ENCODE measurements around the gene RNF167.
"Not testable (repeated sequence)": the region's sequence is repeated elsewhere in the genome, so short reads cannot be mapped to it uniquely, and the experiment has no call there.

Gene RNF167

DNA sequence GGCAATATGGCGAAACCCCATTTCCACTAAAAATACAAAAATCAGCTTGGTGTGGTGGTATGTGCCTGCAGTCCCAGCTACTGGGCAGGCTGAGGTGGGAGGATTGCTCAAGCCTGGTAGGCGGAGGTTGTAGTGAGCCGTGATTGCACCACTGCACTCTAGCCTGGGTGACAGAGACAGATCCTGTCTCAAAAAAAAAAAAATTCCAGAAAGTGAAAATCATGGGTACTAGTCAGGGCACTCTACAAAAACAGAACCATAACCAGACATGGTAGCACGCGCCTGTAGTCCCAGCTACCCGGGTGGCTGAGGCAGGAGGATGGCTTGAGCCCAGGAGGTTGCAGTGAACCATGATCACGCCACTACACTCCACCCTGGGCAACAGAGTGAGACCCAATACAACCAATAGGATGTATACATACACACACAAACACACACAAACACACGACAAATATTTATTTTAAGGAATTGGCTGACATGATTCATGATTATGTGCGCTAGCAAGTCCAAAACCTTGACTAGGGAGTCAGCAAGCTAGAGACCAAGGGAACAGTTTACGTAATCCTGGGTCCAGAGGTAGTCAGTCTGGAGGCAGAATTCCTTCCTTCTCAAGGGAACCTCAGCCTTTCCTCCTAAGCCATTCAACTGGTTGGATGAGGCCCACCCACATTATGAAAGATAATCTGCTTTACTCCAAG lies 19.6 kb upstream of the RNF167 start:
- no peak overlapping the region for H3K4me3 Mint-ChIP-seq
- no peaks in the 10 kb centered on the region for H3K9me3 Mint-ChIP-seq
- peak overlapping the region; percentile 67 for H3K27ac Mint-ChIP-seq
- no peaks in the 10 kb centered on the region for H3K36me3 Mint-ChIP-seq (ENCODE audit: low read depth)
- H3K4me1 Mint-ChIP-seq (ENCODE audit: low read depth) = peaks cover 18% of the 10 kb centered on the region
- no peaks in the 10 kb centered on the region for H3K27me3 Mint-ChIP-seq
- intact Hi-C loops (cut with micrococcal nuclease) = no loop called here

DNA sequence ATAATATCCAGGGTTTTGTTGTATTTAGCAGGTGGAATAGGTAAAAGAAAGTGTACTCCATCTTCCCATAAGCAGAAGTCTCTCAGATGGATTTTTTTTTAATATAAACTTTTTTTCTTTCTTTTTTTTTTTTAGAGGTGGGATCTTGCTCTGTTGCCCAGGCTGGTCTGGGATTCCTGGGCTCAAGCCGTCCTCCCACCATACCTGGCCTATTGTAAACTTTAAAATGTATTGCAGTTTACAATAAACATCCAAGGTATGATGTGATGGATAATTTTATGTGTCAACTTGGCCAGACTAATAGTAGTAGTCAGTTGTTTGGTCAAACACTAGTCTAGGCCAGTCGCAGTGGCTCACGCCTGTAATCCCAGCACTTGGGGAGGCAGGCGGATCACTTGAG lies 18.7 kb upstream of the RNF167 start:
- H3K4me1 Mint-ChIP-seq (ENCODE audit: low read depth) = peaks cover 20% of the 10 kb centered on the region
- peak overlapping the region; percentile 67 for H3K27ac Mint-ChIP-seq
- H3K36me3 Mint-ChIP-seq (ENCODE audit: low read depth) = no peaks in the 10 kb centered on the region
- H3K27me3 Mint-ChIP-seq = no peaks in the 10 kb centered on the region
- H3K4me3 Mint-ChIP-seq = no peak overlapping the region
- intact Hi-C loops (cut with micrococcal nuclease) = no loop called here
- H3K9me3 Mint-ChIP-seq = no peaks in the 10 kb centered on the region

DNA sequence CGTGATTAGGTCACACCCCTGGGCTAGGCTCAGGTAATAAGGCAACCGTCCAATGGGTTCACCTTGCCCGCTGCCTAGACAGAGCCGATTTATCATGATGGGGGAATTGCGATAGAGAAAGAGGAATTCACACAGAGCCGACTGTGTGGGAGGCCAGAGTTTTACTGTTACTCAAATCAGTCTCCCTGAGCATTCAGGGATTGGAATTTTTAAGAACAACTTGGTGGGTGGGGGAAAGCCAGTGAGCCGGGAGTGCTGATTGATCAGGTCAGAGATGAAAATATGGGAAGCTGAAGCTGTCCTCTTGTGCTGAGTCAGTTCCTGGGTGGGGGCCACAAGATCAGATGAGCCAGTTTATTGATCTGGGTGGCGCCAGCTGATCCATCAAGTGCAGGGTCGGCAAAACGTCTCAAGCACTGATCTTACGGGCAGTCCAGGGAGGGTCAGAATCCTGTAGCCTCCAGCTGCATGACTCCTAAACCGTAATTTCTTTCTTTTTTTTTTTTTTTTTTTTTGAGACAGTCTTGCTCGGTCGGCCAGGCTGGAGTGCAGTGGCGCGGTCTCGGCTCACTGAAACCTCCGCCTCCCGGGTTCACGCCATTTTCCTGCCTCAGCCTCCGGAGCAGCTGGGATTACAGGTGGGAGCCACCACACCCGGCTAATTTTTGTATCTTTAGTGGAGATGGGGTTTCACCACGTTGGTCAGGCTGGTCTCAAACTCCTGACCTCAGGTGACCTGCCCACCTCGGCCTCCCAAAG lies 13.3 kb upstream of the RNF167 start:
- H3K36me3 Mint-ChIP-seq (ENCODE audit: low read depth) = peaks cover 28% of the 10 kb centered on the region
- H3K9me3 Mint-ChIP-seq; H3K4me3 Mint-ChIP-seq; intact Hi-C loops (cut with micrococcal nuclease); H3K27me3 Mint-ChIP-seq: not testable (repeated sequence)
- peak overlapping the region; percentile 56 for H3K27ac Mint-ChIP-seq
- peaks cover 30% of the 10 kb centered on the region for H3K4me1 Mint-ChIP-seq (ENCODE audit: low read depth)

DNA sequence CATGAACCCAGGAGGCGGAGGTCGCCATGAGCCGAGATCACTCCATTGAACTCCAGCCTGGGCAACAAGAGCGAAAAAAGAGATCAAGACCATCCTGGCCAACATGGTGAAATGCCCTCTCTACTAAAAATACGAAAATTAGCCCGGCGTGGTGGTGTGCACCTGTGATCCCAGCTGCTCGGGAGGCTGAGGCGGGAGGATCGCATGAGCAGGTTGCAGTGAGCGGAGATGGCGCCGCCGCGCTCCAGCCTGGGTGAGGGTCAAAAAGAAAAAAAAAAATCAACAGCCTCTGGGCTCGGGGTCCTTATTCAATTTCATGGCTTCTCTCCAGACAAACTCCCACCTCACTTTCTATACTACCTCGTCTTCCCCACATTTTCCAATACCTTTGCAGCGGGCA lies 11.2 kb upstream of the RNF167 start:
- H3K4me3 Mint-ChIP-seq = no peak overlapping the region
- no peak overlapping the region for H3K27ac Mint-ChIP-seq
- H3K36me3 Mint-ChIP-seq (ENCODE audit: low read depth) = peaks cover 34% of the 10 kb centered on the region
- H3K27me3 Mint-ChIP-seq = peaks cover 14% of the 10 kb centered on the region
- intact Hi-C loops (cut with micrococcal nuclease) = no loop called here
- no peaks in the 10 kb centered on the region for H3K9me3 Mint-ChIP-seq
- peaks cover 51% of the 10 kb centered on the region for H3K4me1 Mint-ChIP-seq (ENCODE audit: low read depth)

DNA sequence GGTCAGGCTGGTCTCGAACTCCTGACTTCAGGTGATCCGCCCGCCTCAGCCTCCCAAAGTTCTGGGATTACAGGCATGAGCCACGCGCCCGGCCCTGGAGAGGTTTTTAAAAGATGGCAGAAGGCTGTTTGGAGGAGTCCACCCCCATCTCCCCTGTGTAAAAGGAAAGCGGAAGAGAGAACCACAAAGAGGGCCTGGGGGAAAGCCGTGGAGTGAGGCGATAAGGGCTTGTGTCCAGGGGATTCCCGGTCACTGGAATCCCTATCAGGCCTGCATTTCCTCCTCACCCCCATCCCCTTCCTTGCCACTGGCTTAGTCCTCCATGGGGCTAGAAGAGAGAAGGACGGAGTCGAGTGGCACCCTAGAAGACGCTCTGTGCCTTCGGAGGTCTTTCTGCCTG lies 8.1 kb upstream of the RNF167 start, which contains the start of gene GP1BA:
Gene GP1BA, plus strand, starts transcription at position 315 of the 400 bp plus-strand sequence. CDS start 328 bp downstream, outside the sequence.
- Mint-ChIP-seq H3K4me1 (ENCODE audit: low read depth) (peaks cover 67% of the 10 kb centered on the region), H3K9me3 (no peaks in the 10 kb centered on the region), H3K27ac (peak within 1 kb of the TSS; percentile 70), H3K36me3 (ENCODE audit: low read depth) (peaks cover 56% of the 10 kb centered on the region), H3K4me3 (peak within 1 kb of the TSS; percentile 38), H3K27me3 (peaks cover 16% of the 10 kb centered on the region)
- intact Hi-C loops (cut with micrococcal nuclease) = no loop called here

DNA sequence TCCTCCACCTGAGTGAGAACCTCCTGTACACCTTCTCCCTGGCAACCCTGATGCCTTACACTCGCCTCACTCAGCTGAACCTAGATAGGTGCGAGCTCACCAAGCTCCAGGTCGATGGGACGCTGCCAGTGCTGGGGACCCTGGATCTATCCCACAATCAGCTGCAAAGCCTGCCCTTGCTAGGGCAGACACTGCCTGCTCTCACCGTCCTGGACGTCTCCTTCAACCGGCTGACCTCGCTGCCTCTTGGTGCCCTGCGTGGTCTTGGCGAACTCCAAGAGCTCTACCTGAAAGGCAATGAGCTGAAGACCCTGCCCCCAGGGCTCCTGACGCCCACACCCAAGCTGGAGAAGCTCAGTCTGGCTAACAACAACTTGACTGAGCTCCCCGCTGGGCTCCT lies 7.3 kb upstream of the RNF167 start:
- H3K4me1 Mint-ChIP-seq (ENCODE audit: low read depth) = peaks cover 68% of the 10 kb centered on the region
- intact Hi-C loops (cut with micrococcal nuclease) = no loop called here
- H3K9me3 Mint-ChIP-seq = no peaks in the 10 kb centered on the region
- H3K27me3 Mint-ChIP-seq = peaks cover 16% of the 10 kb centered on the region
- H3K4me3 Mint-ChIP-seq = peak overlapping the region; percentile 30
- H3K36me3 Mint-ChIP-seq (ENCODE audit: low read depth) = peaks cover 64% of the 10 kb centered on the region
- peak overlapping the region; percentile 70 for H3K27ac Mint-ChIP-seq

DNA sequence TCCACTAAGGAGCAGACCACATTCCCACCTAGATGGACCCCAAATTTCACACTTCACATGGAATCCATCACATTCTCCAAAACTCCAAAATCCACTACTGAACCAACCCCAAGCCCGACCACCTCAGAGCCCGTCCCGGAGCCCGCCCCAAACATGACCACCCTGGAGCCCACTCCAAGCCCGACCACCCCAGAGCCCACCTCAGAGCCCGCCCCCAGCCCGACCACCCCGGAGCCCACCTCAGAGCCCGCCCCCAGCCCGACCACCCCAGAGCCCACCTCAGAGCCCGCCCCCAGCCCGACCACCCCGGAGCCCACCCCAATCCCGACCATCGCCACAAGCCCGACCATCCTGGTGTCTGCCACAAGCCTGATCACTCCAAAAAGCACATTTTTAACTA lies 6.4 kb upstream of the RNF167 start:
- Mint-ChIP-seq H3K4me3 (peak overlapping the region; percentile 66), H3K27me3 (peaks cover 16% of the 10 kb centered on the region), H3K36me3 (ENCODE audit: low read depth) (peaks cover 70% of the 10 kb centered on the region), H3K9me3 (no peaks in the 10 kb centered on the region), H3K4me1 (ENCODE audit: low read depth) (peaks cover 76% of the 10 kb centered on the region), H3K27ac (peak overlapping the region; percentile 70)
- intact Hi-C loops (cut with micrococcal nuclease) = no loop called here

DNA sequence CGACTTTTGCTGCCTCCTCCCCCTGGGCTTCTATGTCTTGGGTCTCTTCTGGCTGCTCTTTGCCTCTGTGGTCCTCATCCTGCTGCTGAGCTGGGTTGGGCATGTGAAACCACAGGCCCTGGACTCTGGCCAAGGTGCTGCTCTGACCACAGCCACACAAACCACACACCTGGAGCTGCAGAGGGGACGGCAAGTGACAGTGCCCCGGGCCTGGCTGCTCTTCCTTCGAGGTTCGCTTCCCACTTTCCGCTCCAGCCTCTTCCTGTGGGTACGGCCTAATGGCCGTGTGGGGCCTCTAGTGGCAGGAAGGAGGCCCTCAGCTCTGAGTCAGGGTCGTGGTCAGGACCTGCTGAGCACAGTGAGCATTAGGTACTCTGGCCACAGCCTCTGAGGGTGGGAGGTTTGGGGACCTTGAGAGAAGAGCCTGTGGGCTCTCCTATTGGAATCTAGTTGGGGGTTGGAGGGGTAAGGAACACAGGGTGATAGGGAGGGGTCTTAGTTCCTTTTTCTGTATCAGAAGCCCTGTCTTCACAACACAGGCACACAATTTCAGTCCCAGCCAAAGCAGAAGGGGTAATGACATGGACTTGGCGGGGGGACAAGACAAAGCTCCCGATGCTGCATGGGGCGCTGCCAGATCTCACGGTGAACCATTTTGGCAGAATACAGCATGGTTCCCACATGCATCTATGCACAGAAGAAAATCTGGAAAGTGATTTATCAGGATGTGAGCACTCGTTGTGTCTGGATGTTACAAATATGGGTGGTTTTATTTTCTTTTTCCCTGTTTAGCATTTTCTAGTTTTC lies 5.7 kb upstream of the RNF167 start:
- Mint-ChIP-seq H3K27ac (peak overlapping the region; percentile 70), H3K27me3 (peaks cover 16% of the 10 kb centered on the region), H3K4me3 (peak overlapping the region; percentile 66), H3K9me3 (no peaks in the 10 kb centered on the region), H3K4me1 (ENCODE audit: low read depth) (peaks cover 83% of the 10 kb centered on the region), H3K36me3 (ENCODE audit: low read depth) (peaks cover 72% of the 10 kb centered on the region)
- intact Hi-C loops (cut with micrococcal nuclease) = no loop called here

DNA sequence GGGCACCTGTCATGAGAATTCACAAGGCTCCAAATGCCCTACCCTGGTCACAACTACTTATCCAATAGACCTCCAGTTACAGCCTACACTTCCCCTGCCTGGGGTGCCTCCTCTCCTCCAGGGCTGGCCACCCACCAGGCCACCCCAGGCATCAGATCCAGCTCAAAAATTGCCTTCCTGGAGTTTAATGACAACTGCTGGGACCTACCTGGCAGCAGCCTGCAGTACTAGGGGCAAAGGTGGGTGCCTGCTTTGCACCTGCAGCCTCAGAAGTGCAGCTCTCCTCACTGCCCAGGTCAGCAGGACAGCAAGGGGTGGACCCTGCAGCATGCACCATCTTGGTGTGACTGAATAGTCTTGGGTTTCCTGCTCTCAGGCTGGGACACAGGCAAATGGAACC lies 4.4 kb upstream of the RNF167 start:
- Mint-ChIP-seq H3K27me3 (peaks cover 16% of the 10 kb centered on the region), H3K36me3 (ENCODE audit: low read depth) (peaks cover 74% of the 10 kb centered on the region), H3K9me3 (no peaks in the 10 kb centered on the region), H3K4me3 (no peak overlapping the region), H3K27ac (peak overlapping the region; percentile 12), H3K4me1 (ENCODE audit: low read depth) (peaks cover 81% of the 10 kb centered on the region)
- intact Hi-C loops (cut with micrococcal nuclease) = no loop called here

DNA sequence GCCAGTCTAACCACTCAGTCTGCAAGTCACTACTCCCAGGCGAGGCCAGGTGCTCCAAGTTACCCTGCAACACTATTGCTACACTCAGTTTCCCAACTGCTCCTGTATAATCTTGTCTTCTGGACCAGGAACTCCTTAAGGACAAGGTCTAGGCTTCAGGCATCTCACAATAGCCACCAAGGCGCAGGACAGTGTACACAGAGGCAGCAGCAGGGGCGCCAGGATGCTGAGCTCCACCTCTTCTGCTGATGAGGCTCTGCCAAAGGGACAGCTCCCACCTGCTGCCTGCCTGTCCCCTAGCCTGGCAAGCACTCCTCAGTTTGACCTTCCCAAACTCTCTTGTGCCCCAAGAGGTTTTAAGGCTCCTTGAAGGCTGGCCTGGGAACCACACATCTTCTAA lies 3.6 kb upstream of the RNF167 start:
- Mint-ChIP-seq H3K27me3 (peaks cover 15% of the 10 kb centered on the region), H3K4me1 (ENCODE audit: low read depth) (peaks cover 81% of the 10 kb centered on the region), H3K36me3 (ENCODE audit: low read depth) (peaks cover 74% of the 10 kb centered on the region), H3K4me3 (no peak overlapping the region), H3K9me3 (no peaks in the 10 kb centered on the region), H3K27ac (peak overlapping the region; percentile 31)
- intact Hi-C loops (cut with micrococcal nuclease) = no loop called here

DNA sequence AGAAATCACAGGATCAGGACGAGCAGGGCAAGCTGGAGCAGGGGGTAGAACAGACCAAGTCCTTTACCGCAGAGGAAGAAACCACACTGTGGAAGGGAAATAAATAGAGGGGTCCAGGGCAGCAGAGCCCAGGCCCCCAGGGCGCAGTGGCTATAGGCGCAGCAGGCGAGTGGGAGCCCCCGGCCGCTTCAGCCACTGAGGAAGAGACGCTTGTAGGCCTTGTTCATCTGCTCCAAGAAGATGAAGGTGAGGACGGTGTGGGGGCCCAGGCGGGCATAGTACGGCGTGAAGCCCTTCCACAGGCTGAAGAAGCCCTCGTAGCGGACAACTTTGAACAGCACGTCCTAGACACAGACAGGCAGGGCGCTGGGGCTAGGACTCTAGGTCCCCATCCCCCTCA lies 2.5 kb upstream of the RNF167 start:
- Mint-ChIP-seq H3K27ac (peak overlapping the region; percentile 31), H3K36me3 (ENCODE audit: low read depth) (peaks cover 77% of the 10 kb centered on the region), H3K9me3 (no peaks in the 10 kb centered on the region), H3K4me3 (no peak overlapping the region), H3K4me1 (ENCODE audit: low read depth) (peaks cover 81% of the 10 kb centered on the region), H3K27me3 (peaks cover 11% of the 10 kb centered on the region)
- intact Hi-C loops (cut with micrococcal nuclease) = no loop called here

DNA sequence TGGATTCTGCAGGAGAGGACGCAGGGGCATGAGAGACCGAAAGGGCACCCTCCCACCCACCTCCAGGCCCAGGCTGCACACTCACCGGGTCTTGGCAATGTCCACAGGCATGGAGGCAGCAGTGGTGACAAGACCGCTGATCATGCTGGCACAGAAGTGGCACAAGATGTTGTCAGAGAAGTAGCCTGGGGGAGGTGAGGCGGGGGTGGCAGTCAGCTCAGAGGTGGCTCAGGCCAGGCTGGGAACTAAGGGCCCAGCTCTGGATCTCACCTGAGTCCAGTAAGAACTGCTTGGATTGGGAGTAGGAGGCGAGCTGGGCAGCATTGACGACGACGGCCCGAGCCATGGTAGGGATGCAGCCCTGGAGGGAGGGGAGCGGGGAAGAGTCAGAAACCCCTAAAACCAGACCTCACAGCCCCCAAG lies 2.0 kb upstream of the RNF167 start:
- intact Hi-C loops (cut with micrococcal nuclease) = no loop called here
- peak overlapping the region; percentile 92 for H3K4me3 Mint-ChIP-seq
- peaks cover 82% of the 10 kb centered on the region for H3K36me3 Mint-ChIP-seq (ENCODE audit: low read depth)
- peaks cover 6% of the 10 kb centered on the region for H3K27me3 Mint-ChIP-seq
- peaks cover 81% of the 10 kb centered on the region for H3K4me1 Mint-ChIP-seq (ENCODE audit: low read depth)
- no peaks in the 10 kb centered on the region for H3K9me3 Mint-ChIP-seq
- H3K27ac Mint-ChIP-seq = peak overlapping the region; percentile 90

DNA sequence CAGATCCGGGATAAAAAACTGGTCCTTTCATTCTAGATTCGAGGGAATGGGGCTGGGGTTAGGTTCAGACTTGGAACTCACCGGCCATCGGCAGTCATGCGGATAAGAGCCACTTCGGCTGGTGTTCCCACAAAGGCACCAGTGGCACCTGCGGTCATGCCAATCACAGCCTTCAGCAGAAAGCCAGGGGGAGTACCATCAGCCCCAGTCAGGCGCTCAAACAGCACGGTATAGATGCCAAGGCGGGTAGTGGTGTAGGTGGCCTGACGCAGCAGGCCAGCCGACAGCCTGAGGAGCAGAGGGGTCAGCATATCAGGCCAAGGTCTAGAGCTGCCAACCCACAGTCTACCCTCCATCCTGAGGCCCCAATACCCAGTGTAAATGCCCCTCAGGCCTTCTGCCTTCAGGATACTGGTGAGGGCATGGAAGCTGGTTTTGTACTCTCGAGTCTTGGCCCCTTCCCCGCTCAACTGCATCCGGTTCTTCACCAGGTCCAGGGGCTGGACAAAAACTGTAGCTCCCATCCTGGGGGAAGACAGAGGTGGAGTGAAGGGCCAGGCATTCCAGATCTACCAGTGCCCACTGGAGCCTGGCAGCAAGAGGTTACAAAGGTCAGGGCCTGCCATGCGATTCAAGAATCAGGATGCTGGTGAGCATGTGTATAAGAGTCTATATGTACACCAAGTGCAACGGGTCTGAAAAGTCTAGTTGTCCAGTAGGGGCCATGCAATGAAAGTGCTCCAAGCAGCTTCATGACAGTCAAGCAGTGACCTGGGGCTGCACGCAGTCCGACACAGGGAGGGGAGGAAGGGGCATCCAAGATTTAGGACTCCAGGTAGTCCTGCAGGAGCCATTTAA lies 1.2 kb upstream of the RNF167 start:
- Mint-ChIP-seq H3K4me1 (ENCODE audit: low read depth) (peaks cover 80% of the 10 kb centered on the region), H3K27me3 (peaks cover 2% of the 10 kb centered on the region), H3K27ac (peak overlapping the region; percentile 90), H3K9me3 (no peaks in the 10 kb centered on the region), H3K36me3 (ENCODE audit: low read depth) (peaks cover 90% of the 10 kb centered on the region), H3K4me3 (peak overlapping the region; percentile 92)
- intact Hi-C loops (cut with micrococcal nuclease) = no loop called here

Data from dendritic cell treated with granulocyte-macrophage colony-stimulating factor and Interleukin-4, amounts not matched to agents 40 ng/mL and 50 ng/mL, for 4 days (primary cell).